Measurements from ENCODE around the gene R3HDM2.

The R3HDM2 gene

GRCh38 chr12:57240066-57240921 lies 190.5 kb downstream of the R3HDM2 start:
- DNase-seq (ENCODE audit: low read depth), result no peak

- DNase-seq (ENCODE audit: low read depth), result no peak
These were observed 191.2 kb downstream of the R3HDM2 start for GRCh38 chr12:57239587-57240065.

GRCh38 chr12:57238854-57239554 lies 191.8 kb downstream of the R3HDM2 start:
- DNase-seq (ENCODE audit: low read depth), result peak; percentile 79

- DNase-seq (ENCODE audit: low read depth), result no peak
These were observed 192.7 kb downstream of the R3HDM2 start for GRCh38 chr12:57237932-57238853.

- DNase-seq (ENCODE audit: low read depth), result no peak
These were observed 193.3 kb downstream of the R3HDM2 start for GRCh38 chr12:57237596-57237931.

- no peak for DNase-seq (ENCODE audit: low read depth)
These were observed 193.8 kb downstream of the R3HDM2 start for GRCh38 chr12:57236925-57237595.

GRCh38 chr12:57236201-57236924 lies 194.5 kb downstream of the R3HDM2 start:
- no peak for DNase-seq (ENCODE audit: low read depth)

GRCh38 chr12:57235728-57236131 lies 195.1 kb downstream of the R3HDM2 start:
- no peak for DNase-seq (ENCODE audit: low read depth)

- DNase-seq (ENCODE audit: low read depth), result no peak
These were observed 195.7 kb downstream of the R3HDM2 start for GRCh38 chr12:57235017-57235727.

GRCh38 chr12:57234571-57235016 lies 196.2 kb downstream of the R3HDM2 start:
- no peak for DNase-seq (ENCODE audit: low read depth)

GRCh38 chr12:57234233-57234570 lies 196.6 kb downstream of the R3HDM2 start:
- DNase-seq (ENCODE audit: low read depth), result no peak

GRCh38 chr12:57233357-57234232 lies 197.2 kb downstream of the R3HDM2 start:
- DNase-seq (ENCODE audit: low read depth), result no peak

- no peak for DNase-seq (ENCODE audit: low read depth)
These were observed 198.6 kb downstream of the R3HDM2 start for GRCh38 chr12:57232156-57232756.

- DNase-seq (ENCODE audit: low read depth), result no peak
These were observed 199.4 kb downstream of the R3HDM2 start for GRCh38 chr12:57231276-57232021.

- DNase-seq (ENCODE audit: low read depth), result no peak
These were observed 200.3 kb downstream of the R3HDM2 start for GRCh38 chr12:57230381-57231155.

GRCh38 chr12:57229634-57230380 lies 201.0 kb downstream of the R3HDM2 start, which contains the start of gene SHMT2:
Gene SHMT2 (plus strand): TSS chr12:57229711. CDS start chr12:57229779, 68 bp downstream.
- peak; percentile 82 for DNase-seq (ENCODE audit: low read depth)
